ENCODE results near the gene RASAL2.

DNA sequence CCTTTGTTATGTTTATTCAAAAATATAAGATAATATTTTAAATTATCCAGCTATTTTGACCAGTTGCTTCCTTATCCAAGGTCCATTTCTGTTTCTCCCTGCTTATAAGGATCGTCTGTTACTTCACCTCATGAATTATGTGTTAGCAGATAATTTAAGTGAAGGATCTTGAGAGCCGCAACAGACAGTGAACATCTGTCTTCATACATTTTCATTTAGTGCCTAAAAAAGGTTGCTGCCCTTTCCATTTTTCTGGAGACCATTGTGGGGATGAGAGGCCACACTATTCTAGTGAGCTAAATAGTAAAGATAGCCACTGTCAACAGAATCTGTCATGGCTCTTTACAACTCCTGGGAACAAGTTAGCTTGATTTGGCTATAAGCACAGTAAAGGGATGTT, 248.8 kb downstream of the RASAL2 start:
- TF ChIP-seq ZFP36 (IDR thresholded peaks at IDR 0.05; ENCODE audit: borderline replicate concordance, low read depth, low read length, partially characterized antibody) (no peak), USF2 (IDR thresholded peaks at IDR 0.05; ENCODE audit: low read depth, low read length) (no peak), USF2 (CRISPR knock-in tag; IDR thresholded peaks at IDR 0.05; ENCODE audit: borderline replicate concordance) (no peak)

Measured in HepG2 (cell line).